CD4-positive, alpha-beta T cell treated with Interferon gamma for 1 hour (primary cell): ENCODE results near the gene RAD51AP2.
"Not testable (repeated sequence)": the region's sequence is repeated elsewhere in the genome, so short reads cannot be mapped to it uniquely, and the experiment has no call there.

Source experiments
- DNase-seq: peaks from one replicate; pipeline ENCODE4 v3.0.0-alpha.2; 2020

RAD51AP2 gene

DNA sequence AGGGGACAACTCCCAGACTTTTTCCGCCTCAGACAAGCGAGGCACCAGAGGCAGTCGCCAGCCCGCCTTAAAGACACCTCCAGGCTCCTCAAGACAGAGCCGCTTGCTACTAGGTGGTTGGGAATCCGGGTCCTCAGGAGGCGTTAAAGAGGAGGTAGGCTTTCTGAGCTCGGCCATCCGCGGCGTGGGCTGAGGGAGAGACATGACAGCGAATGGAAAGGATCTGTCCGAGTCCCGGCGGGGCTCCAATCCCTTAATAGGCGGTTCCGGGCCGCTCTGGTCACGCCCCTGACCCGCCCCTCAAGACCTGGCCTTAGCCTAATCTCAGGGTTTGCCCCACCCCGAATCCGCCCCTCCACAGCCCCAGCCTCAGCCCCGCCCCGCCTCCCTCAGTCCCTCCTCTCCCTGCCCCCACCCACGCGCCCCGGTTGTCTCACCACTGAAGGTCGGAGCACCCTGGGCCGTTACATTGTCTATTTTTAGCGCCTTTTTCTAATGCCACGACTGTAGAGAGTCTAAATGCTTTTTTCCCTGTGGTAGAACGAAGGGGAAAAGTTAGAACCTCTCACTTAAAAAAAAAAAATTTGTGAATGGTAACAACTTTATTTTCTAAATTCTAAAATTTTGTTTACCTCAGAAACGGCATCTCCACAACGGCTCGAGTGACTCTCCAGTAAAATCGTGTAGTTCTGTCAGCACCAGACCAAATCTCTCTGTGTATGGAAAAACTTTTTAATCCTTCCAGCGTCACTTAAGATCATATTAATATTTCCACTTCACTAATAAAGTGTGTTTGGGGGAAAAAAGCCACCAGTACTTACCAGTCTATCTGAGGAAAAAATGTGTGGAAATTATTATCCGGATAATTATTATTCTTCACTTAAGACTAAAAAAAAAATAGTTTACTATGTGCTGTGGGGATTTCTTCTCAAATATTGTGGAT, at the start of gene RAD51AP2:
RAD51AP2 (minus strand) TSS at position 229 of the 943 bp plus-strand sequence; CDS start at position 204, 25 bp downstream.
- DNase-seq: peak; percentile 5

DNA sequence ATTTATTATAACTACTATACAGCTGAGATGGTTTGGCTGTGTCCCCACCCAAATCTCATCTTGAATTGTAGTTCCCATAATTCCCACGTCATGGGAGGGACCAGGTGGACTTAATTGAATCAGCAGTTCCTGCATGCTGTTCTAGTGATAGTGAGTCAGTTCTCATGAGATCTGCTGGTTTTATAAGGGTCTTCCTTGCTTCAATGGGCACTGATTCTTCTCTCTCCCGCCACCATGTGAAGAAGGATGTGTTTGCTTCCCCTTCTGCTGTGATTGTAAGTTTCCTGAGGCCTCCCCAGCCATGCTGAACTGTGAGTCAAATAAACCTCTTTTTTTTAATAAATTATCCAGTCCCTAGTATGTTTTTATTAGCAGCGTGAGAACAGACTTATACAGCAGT, 47.5 kb upstream of the RAD51AP2 start:
- DNase-seq: not testable (repeated sequence)

DNA sequence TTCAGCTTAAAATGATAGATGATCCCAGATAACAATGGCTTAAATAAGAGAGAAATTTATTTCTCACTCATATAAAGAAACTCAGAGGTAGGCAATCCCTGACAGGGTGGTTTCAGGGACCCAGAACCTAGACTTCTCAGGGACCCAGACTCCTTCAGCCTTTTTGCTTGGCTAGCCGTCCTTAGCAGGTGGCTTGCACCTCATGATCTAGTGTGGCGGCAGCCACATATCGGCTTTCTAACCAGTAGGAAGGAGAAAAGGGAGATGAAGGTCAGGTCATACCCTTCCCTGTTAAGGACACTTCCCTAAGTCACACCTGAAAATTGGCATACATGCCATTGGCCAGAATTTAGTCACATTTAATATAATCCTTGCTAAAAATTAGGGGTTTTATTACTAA, 40.6 kb upstream of the RAD51AP2 start:
- DNase-seq: no peak

DNA sequence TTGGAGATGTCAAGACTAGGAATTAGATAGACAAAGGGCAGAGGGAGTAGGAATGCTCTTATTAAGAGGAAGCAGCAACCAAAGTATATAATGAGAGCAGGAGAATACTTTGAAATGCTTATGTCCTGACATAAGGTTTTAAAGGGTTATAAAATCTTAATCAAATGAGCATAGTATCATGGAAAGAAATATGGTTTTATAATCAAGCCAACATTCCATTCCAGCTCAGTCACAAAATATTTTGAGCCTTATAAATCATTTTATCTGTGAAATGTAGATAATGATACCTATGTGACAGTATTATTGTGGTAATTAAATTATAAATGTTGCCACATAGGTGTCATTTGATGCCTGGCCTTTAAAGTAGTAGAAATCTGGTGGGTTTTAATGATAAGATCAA, 39.8 kb upstream of the RAD51AP2 start:
- no peak for DNase-seq

DNA sequence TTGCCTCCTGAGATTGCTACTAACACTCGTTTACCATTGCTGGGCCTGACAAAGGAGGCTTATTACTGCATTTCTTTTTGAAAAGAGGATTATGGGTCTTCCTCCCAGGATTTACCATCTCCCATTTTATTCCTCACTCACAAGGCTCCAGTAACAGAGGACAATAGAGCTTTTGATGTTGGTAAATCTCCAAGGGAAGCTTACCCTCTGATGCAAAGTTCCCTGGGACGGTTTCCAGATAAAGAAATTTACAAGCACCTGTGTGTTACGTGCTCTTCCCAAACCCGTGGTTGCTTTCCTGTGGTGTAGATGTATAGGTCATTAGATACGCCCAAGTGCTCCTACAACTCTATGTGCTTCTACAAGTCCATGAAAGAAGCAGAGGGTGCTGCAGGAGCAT, 39.4 kb upstream of the RAD51AP2 start:
- no peak for DNase-seq

DNA sequence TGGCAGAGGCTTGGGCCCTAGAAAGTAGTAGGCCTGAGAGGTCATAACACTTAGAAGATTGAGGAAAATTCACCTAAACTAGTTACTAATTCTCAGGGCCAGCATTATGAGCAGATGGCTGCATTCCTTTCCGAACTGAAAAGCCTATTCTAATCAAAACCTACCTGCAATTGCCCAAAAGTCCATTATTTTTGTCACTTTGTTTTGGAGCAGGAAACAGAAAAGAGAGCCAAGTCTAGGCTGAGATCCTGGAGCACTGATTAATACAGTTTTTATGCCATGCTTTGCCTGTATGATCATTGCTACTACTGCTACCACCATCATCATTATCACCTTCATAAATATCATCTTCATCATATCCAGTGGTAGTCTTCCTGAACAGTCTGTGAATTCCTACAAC, 36.9 kb upstream of the RAD51AP2 start:
- DNase-seq: no peak

DNA sequence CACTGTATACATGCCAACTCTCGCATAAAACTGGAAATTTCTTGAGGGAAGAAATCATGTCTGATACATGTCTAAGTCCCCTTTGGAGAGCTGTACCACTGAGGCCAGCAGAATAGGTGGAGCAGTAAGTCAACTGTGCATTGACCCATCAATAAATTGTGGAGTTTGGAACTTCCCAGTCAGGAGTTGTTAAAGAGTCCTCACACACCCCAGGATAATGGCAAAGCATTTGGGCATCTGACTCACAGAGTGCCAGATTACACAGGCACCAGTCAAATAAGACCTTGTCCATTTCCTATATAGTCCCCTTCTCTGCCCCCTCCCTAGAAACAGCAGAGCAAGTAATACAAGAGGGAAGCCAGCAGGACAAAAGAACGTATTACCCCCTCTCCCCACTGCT, 32.7 kb upstream of the RAD51AP2 start:
- DNase-seq: no peak

DNA sequence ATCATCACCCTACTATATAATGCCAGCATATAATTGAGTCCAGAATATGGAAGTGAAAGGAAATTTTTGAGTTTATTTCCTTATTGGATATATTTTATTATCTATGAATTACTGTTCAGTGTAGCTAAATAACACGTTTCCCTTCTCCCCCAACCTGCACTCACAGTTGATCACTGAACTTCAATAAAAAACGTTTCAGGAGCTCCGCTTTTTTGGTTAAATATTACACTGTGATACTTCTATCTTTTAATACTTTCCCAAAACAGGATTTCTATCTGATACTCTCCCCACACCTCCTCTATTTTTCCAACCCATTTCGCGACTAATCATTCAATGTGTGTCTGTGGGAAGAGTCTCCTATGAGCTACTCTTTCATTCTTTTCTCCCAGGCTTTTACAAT, 29.5 kb upstream of the RAD51AP2 start:
- no peak for DNase-seq

DNA sequence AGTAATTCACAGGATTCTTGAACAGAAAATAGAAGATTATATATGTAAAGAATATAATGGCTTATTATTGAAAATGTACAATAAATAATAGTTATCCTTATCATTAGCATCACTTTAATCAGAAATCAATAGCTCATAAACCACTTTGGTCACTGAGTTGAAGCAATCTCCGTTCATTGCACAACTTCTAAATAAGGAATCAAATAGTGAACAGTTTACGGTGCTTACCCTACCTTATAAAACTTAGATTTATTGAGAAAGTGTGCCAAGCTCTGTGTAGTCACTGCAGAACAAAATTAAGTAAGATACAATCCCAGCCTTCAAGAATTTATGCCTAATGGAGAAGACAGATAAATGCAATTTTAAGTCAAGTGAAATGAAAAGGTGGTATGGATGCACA, 29.0 kb upstream of the RAD51AP2 start:
- no peak for DNase-seq

DNA sequence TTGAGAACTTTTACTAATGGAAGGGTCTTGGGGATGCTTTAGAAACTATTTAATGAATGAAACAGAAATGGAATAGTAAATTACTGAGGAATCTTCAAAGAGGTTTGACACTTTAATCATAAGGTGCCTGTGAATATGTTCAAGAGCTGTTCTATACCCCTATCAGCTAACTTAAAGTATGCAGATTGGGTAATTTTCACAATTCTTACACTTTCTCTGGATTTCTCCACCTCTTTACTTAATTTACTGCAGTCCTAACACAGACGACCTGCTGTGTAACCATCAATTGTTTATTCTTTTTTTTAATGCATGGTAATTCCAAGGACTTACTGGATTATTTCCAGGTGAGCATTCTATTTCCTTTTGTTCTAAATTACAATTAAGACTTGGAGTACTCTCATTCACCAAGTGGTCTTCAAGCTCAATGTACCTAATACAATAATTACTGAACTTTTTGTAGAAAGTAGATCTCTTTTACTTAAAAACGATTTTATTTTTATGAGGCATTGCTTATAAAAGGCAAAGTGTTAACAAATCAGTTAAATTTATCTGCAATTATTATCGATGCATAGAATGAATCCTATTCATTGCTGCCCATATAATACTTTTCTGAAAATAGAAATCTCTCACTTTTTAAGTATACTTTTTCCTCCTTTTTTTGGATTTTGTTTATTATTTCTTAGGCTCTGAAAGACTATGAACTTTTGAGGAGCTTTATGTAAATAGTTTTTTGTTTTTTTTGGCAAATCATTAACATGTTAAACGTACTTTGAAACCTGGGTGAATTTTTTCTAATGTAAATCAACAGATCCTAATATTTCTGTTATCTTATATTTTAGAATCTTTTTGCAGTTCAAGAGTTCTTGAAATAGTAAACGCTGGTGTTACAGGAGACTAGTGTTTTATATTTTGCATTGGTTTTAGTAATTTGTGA, 27.7 kb upstream of the RAD51AP2 start:
- DNase-seq: no peak

DNA sequence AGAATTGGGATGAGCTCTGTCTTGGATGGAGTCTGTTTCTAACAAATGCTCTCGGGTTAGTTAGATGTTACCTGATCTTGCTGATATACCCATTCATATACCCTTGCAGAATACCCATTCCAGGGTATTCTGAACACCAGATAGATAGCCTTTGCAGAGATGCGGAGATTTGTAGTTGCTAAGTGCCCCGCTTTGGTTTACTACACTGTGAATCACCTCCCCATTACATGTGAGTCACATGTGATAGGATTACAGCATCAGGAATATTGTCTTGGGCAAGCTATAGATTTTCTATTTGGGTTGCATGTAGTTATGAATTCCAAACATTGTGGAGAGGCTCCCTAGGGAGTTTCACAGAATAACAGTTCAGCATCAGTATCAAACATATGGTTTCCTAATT, 26.0 kb upstream of the RAD51AP2 start:
- DNase-seq: no peak

DNA sequence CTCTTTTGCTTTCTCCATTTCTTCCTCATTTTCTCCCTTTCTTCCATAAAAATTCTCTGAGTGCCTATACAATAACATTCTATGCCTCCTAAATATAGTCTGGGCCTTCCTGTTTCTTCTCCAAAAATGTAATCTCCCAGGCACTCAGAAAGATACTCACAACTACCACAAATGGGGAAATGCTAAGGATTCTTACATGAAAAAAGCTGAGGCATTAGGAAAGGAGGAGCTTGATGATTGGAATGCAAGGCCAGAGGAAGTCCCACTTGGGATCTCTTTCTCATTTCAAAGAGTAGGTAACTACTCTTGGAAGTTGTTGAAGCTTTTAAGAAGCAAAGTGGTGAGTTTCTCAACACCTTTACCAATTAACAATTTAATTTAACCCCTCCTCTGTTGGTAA, 25.6 kb upstream of the RAD51AP2 start:
- DNase-seq: no peak

DNA sequence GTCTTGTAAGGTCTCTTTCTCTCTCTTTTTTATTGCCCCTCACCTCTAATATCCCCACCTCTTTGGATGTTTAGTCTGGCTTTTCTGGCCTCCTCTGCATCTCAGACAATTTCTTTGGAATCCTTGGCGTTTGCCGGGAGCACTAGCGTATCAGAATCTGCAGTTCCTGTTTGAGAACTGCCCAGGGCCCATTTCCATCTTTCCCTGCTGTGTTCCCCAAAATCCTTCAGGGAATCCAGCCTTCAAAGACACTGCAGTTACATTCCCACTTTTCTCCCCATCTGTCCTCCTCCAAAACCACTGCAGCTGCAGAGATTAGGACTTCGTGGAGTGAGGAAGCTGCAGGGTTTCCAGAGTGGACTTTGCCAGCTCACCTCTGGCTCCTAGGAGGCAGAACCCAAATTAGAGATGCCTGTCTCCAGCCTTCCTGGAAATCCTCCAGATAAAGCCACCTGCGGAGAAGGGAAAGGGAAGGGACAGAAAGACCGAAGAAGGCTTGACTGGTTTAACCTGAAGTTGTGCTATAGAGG, 25.0 kb upstream of the RAD51AP2 start:
- no peak for DNase-seq

DNA sequence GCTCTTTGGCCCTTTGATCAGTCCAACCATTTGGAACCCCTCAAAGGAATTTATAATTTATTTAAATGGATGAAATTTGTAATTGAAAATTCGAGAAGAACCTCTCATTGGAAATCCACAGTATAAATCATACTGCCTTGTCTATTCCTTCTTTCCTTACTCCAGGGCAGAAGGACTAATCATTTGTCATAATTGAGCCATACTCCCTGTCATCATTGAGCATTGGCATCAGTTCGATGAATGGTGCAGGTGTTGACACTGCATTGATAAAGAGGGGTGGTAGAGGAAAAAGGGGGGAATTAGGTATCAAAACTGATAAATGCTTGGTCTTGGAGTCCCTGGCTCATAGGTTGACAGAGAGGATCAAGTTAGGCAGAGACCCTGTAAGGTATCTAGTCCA, 24.2 kb upstream of the RAD51AP2 start:
- no peak for DNase-seq

DNA sequence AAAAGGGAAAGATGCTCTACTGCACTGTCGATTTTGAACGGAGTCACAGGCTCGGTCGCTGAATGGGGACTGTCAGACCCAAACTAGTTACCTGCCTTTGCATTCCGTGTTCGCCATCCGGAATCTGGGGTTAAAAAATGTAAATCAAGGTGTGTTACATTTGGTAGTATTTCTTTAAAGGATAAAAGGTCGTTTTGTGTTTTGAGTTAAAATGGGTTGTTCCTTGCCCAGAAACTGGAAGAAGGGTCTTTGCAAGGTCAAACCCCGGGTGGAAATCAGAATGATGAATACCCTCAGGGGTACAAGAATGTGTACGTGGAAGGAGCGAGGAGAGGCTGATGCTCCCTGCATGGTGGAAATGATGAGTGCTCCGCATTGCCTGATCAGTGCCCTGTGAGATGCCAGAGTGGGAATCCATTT, 23.3 kb upstream of the RAD51AP2 start:
- DNase-seq: no peak

DNA sequence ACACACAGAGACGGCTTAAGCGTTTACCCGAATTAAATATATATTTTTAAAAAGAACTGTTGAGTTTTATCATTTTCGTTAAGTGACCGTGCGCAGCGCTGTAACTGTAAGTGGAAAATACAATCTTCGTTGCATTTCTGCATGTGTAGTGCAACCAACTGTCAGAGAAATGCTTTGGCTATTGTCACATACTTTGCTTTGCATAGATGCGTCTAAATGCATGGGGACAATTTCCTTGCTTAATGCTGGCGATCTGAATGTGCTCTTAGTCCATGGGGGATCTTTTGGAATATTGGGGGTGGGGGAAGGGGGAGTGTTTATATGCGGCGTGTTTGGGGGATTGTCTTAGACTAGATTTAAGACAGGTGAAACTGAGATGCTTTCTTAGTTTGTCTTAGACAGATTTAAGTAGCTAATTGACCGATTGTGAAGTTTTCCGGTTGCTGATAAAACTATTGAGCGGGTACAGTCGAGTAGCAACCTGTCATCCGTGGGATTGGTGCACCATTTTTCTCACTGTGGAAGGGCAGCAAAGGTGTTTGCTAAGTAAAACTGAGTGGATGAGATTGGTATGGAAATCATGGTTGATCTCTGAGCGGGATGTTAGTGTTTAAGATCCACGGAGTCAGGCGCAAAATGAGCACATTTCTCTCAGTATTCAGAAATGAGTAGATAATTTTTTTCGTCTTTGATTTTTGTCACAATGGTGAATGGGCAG, 22.7 kb upstream of the RAD51AP2 start:
- DNase-seq: no peak

DNA sequence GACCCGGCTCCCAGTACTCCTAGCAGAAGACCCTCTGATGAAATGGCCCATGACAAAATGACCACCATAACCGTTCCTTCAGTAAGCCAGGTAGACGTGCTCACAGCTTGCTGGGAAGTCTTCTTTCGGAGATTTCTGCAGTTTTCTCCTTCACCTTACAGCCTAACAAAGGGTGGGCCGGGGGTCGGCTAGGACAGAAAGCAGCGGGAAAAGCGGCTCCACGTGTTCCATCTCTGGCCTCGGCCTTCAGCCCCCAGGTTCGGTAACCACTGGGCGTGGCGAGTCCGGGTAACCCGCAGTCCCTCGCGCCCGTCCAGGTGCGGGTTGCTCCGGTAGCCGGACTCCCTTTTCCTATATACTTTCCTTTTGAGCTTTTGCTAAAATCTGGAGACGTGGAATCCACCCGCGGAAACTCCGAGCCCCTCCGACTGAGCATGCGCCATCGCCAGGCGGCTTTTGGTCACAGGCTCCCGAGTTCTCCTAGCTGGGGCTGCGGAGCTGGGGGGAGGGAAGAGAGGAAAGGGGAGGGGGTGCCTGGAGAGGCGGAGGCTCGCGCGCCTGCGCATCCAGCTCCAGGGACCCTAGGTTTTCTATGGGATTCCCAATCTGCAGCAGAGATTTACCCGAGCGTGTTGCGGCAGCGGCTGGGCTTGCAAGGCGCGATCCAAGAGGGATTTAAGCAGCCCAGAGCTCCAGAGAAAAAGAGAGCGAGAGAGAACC, 22.0 kb upstream of the RAD51AP2 start, which contains the start of gene VSNL1:
VSNL1 (plus strand) TSS at position 604 of the 720 bp plus-strand sequence. CDS start 51,379 bp downstream, outside the sequence.
- DNase-seq: no peak

DNA sequence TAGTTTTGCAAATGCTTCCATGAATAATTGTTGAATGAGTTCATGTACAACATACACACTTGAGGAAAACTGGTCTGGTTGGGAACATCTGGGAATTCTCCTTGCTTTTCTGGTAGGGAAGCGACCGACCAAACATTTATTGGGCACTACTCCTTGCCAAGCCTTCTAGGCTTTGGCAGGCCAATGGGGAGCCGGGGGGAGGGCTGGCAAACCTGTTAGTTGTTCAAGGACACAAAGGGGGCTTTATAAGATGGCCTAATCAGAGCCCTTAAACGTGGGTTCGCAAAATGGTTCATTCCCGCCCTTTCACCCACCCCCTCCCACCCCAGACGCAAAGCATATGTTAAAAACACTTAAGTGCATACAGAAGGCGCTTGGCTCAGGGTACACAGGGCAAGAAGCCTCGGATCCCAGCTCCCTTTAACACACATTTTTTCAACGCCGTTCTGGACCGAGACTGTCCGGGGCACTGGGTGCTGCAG, 21.4 kb upstream of the RAD51AP2 start:
- DNase-seq: no peak

DNA sequence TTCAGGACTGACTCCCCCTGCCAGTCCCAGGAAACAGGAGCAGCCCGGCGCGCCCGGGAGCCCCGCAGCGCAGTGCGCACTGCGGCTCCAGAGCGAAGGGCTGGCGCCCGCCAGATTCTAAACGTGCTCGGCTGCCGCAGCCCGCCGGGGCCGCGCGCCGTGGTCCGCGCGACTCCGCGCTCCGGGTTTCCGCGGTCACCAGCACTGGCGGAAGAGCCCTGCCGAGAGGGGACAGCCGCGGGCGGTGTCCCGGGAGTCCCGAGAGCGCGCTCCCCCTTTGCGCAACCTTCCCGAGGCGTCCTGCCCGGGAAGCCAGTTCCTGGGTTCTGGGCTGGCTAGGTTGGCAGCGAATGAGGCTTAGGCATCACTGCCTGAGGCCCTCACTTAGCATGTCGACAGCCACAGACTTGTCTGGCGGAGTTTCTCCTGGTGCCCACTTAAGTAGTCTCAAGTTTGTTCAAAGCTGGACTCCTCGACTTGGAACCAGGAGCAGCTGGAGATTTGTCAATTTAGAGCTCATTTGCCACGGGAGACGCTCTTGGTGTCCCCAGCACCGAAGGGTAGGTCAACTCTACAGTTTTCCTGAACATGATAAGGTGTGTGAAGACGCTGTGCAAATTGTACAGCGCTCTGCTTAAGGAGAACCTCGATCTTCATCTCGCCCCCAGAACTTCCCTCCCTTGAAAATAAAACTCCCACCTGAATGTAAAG, 20.8 kb upstream of the RAD51AP2 start:
- DNase-seq: no peak

DNA sequence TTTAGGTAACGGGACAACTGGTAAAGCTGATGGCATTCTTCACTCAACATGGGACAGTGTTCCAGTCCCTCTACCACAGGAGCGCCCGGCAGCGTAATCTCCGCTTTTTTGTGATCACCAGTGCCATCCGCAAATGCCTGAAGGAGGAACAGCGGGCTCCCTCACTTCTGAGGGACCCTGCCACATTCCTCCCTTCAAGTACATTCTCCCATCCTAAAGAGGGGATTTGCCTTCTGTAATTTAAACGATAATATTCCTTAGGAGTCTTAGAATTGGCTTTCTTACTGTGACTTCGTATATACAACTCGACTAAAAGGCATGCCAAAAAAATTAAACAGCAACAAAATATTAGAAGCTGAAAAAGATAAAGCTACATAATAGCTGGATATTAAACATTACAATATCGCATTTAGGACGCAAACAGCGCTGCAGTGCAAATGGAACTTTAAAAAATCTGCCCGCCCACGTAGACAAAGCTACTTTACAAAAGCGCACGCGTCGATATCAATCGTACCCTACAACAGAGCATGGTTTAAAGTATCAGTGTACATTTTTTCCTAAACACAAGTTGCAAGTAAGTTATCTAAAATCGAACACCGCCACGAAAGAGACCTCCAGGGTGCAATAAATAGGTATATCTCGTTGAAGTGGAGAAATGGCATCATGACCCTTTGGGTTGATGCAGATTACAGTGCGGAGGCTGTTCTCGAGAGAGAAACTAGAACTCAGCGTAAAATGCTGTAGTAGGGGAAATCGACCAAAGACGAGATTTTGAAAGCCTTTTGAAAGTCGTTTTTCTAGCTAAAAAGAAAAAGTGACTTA, 20.0 kb upstream of the RAD51AP2 start:
- DNase-seq: no peak
